Fibroblast of pulmonary artery (primary cell): Measurements from ENCODE around the gene SMURF2.

ENCODE experiments used
- DNase-seq: peaks from one replicate; pipeline ENCODE4 v3.0.0-alpha.2; 2010; ENCODE audit warnings: low read depth
- H3K4me3 ChIP-seq: replicated peaks from 2 replicates; pipeline ENCODE4 v1.5.1; 2011; ENCODE audit warnings: low read depth, mild to moderate bottlenecking, control low read depth, low read length, moderate library complexity
- TF ChIP-seq, protein P1 (sequence below): IDR thresholded peaks from 2 replicates; pipeline ENCODE4 v1.5.1; 2011; ENCODE audit warnings: mild to moderate bottlenecking, control low read depth, low read length, inconsistent platforms; ENCODE audit errors: missing control alignments

Gene SMURF2

DNA sequence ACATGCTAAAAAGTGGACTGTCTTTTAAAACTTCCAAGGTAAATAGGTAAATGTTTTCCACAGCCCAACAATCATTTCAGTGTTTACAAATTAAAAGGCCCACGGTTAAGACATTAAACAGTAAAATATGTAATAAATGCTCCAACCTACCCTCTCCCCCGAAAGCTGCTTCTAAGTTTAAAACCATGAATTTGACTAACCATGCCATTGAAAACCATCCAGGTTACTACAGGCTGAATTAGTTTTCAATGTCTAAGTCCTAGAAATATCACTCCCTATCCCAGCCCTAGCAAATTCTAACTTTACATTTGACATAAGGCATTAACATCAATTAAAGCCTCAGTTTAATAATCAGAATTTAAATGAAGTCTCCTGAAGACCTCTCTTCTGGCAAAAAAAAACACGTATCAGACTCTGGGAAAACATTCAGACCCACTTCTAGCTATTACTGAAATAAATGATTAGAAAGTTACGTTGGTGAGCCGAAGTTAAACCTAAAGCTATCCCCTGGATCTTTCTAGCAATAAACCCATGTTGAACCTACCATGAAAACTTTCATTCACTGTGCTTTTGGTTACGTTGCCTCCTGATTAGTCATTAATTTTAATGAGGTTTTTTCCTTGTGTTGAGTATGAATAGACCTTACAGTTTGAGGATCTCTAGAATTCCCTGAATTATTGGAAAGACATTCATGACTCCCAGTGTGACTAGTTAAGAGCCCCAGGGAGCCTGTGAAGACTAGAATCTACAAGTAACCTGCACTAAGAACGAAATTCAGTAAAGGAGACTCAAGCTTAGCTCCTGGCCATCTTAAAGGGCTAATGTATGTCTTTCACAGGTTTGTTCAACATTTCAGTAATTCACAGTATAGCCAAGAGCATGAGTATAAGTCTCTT, 163.6 kb downstream of the SMURF2 start:
- TF ChIP-seq, protein P1, sequence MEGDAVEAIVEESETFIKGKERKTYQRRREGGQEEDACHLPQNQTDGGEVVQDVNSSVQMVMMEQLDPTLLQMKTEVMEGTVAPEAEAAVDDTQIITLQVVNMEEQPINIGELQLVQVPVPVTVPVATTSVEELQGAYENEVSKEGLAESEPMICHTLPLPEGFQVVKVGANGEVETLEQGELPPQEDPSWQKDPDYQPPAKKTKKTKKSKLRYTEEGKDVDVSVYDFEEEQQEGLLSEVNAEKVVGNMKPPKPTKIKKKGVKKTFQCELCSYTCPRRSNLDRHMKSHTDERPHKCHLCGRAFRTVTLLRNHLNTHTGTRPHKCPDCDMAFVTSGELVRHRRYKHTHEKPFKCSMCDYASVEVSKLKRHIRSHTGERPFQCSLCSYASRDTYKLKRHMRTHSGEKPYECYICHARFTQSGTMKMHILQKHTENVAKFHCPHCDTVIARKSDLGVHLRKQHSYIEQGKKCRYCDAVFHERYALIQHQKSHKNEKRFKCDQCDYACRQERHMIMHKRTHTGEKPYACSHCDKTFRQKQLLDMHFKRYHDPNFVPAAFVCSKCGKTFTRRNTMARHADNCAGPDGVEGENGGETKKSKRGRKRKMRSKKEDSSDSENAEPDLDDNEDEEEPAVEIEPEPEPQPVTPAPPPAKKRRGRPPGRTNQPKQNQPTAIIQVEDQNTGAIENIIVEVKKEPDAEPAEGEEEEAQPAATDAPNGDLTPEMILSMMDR: no peak
- DNase-seq: no peak
- no peak overlapping the region for H3K4me3 ChIP-seq

DNA sequence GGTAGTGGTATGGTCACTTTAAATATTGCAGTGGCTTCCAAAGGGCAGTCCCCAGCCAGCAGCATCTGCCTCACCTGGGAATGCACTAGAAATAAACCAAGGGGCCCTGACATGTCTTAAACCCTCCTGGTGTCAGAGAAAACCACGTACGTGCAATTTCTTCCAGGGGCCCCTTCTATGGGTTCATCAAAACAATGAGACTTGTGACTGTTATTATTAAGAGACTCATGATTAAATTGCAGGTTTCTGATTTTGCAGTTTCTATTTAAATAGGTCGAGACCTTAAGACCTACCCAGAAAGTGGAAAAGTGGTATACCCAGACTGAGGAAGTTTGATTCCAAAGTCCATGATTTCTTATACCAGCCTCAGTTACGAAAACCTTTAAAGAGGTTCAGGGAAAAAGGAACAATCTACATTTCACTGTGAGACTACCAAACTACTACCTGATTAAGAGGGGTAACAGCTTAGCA, 164.5 kb downstream of the SMURF2 start:
- TF ChIP-seq, protein P1: no peak
- peak overlapping the region; percentile 72 for H3K4me3 ChIP-seq
- no peak for DNase-seq

DNA sequence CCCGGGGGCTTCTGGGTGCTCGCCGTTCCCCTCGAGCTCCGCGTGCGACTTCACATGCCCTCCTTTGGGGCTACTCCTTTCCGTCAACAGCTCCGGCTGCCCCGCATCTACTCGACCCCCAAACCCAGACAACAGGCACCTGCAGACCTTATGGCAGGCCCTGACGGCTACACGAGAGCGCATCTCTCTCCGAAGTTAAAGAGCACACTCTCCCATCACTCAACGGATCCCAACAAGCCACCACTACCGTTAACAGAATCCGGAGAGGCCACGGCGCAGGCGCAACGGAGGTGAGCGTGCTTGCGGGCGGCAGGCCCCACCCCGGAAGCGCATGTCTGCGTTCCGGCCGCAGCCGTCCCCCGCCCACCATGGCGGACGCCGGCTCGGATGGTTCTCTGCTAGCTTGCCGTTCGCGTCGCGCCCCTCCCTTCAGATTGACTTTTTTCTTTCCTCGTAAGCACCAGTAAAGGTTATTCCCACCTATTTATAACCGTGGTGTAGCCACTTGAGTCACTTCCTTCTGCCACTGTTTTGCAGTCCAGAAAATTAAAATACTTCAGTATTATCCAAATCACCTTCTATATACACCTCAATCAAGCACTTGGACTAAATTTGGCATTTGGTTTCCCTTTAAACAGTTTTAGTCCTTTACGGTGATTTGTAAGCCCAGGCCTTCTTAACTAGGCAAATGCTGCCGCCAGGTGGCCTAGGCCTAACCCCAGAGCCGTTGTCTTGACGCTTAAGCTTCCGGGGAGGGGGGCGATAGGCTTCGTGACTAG, 165.1 kb downstream of the SMURF2 start, which contains the start of gene POLG2:
Gene POLG2, minus strand, starts transcription at position 269 of the 779 bp plus-strand sequence. Its CDS starts 86 bp downstream, at position 183.
- TF ChIP-seq, protein P1: peak; percentile 47
- H3K4me3 ChIP-seq: peak within 1 kb of the TSS; percentile 72
- DNase-seq: peak; percentile 94

DNA sequence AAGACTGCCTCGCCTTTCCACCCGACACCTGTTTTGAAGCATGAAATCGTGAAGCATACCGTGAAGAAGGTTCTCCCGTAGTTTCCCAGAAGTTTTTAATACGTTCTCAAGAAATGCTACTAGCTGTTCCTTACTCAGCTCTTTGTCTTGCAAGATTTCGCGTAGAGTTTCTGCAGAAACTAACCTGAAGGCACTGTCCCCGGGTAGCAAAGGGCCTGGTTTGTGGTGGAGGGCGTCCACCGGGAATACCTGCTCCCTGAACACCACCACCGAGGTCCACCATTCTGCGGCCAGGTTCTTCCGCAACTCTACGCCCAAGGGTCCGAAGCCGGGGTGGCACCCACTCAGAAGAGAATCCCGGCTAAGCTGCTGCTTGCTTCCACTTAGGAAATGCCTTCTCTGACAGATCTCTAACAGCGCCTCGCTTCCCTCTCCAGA, 165.7 kb downstream of the SMURF2 start:
- TF ChIP-seq, protein P1: no peak
- H3K4me3 ChIP-seq: peak overlapping the region; percentile 72
- DNase-seq: no peak
